Small intestine (tissue), 7 donors: ENCODE data around the gene THAP7. TPM values are rescaled to one million over a fixed set of nuclear protein-coding genes. Genes with fewer than 3 reads are reported as not detected.

ENCODE experiments used
- DNase-seq, 2 donors: peaks; one replicate each; pipeline versions ENCODE4 v3.0.0 to v3.0.0-alpha.2; 2013
- FAIRE-seq: peaks from 2 replicates; lab custom pipeline; 2012; peaks lifted over from hg19 to GRCh38; lab: Jason Lieb, UNC
- H3K27ac ChIP-seq, 3 donors: one replicate each; pipeline ENCODE4 v1.5.1; 2013; ENCODE audit warnings: low read length in 2 of 3, mild to moderate bottlenecking in 2 of 3, control low read depth in 1 of 3, inconsistent platforms in 1 of 3, low read depth in 1 of 3, moderate library complexity in 1 of 3
- H3K27me3 ChIP-seq, 3 donors: one replicate each; pipeline ENCODE4 v1.6.1; 2013; ENCODE audit warnings: low read length in 3 of 3, inconsistent platforms in 1 of 3; ENCODE audit not compliant: control insufficient read depth in 3 of 3, insufficient read depth in 3 of 3
- H3K36me3 ChIP-seq, 3 donors: one replicate each; pipeline ENCODE4 v1.6.1; 2013; ENCODE audit warnings: low read length in 3 of 3, inconsistent platforms in 1 of 3, low read depth in 1 of 3, mild to moderate bottlenecking in 1 of 3, moderate library complexity in 1 of 3; ENCODE audit not compliant: control insufficient read depth in 3 of 3, insufficient read depth in 2 of 3
- H3K4me1 ChIP-seq, 3 donors: one replicate each; pipeline ENCODE4 v1.6.1; 2013; ENCODE audit warnings: low read length in 2 of 3, inconsistent platforms in 1 of 3, low read depth in 1 of 3, mild to moderate bottlenecking in 1 of 3, moderate library complexity in 1 of 3; ENCODE audit not compliant: control insufficient read depth in 3 of 3, insufficient read depth in 2 of 3
- H3K4me3 ChIP-seq, 3 donors: one replicate each; pipeline ENCODE4 v1.5.1; 2013; ENCODE audit warnings: low read length in 3 of 3, control low read depth in 1 of 3, inconsistent platforms in 1 of 3, low read depth in 1 of 3, mild to moderate bottlenecking in 1 of 3, moderate library complexity in 1 of 3
- H3K9me3 ChIP-seq, 2 donors: one replicate each; pipeline ENCODE4 v1.6.1; 2013; ENCODE audit warnings: low read depth in 1 of 2, low read length in 1 of 2; ENCODE audit not compliant: control insufficient read depth in 2 of 2, insufficient read depth in 1 of 2
- WGBS, 3 donors: extraction: QIAGEN DNeasy Blood & Tissue Kit; methylation state at CpG; one replicate each; pipeline ENCODE4 v1.1.7; 2013; 5-methylcytosine and 5-hydroxymethylcytosine counted together
- polyA plus RNA-seq, 4 donors: library from polyadenylated mRNA; stranded (reverse) in 3 of 4; unstranded in 1 of 4; fragments of 200-250 nt in 3 of 4; fragments of 120-200 nt in 1 of 4; gene quantifications; one replicate each; pipeline versions ENCODE4 v1.2.1 to v1.2.3, GENCODE V29; 2013
- donor health status: healthy with polysubstance abuse.
- donor health status: control.
- donor health status: control.
- donor health status: Bipolar disorder and iron deficiency.
- donor health status: healthy.

The THAP7 gene
- polyA plus RNA-seq, 4 donors, result 27.0 to 43.2 (median 30.8) TPM

DNA sequence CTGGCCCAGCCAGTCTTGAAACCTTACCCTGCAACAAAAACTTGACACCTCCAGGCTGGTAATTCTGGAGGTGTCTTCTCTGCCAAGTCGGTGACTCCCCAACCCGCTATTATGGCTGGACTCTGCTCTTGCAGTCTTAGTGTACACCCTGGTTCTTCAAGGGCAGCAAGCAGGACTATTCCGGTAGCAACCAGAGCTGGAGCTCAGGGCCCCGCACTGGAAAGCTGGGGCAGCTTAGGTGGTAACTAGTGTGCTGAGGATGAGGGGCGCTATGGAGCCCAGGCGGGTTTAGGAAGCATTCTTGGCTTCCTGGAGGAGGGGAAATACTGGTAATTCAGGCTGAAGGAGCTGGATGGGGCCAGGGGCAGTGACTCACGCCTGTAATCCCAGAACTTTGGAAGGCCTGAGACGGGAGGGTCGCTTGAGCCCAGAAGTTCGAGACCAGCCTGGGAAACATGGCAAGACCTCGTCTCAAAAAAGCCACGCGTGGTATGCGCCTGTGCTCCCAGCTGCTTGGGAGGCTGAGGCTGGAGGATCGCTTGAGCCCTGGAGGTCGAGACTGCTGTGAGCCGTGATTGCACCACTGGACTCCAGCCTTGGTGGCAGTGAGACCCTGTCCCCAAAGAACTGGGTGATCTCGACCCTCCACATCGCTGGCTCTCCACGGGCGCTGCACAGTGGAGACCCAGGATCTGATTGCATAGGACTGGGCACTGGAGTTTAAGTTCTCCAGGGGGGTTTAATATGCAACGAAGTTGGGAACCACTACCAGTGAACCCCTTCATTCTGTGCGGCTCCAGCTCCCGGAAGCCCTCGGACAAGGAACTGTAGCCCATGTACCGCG lies 45.4 kb downstream of the THAP7 start:
- Histone ChIP-seq H3K27ac (peak overlapping the region; percentile 92 to 97 (median 93)), H3K9me3 (no peaks in the 10 kb centered on the region), H3K4me3 (peak overlapping the region; percentile 55 to 93 (median 82)), H3K36me3 (peaks cover 4 to 40% (median 9%) of the 10 kb centered on the region in 3 donors), H3K27me3 (no peaks in the 10 kb centered on the region), H3K4me1 (peaks cover 5 to 58% (median 9%) of the 10 kb centered on the region in 3 donors)
- no peak for FAIRE-seq
- peak; percentile 92 to 95 for DNase-seq
- 7 to 33% (median 23%) methylated on average over 27 of the region's 27 CpGs for WGBS, 3 donors

DNA sequence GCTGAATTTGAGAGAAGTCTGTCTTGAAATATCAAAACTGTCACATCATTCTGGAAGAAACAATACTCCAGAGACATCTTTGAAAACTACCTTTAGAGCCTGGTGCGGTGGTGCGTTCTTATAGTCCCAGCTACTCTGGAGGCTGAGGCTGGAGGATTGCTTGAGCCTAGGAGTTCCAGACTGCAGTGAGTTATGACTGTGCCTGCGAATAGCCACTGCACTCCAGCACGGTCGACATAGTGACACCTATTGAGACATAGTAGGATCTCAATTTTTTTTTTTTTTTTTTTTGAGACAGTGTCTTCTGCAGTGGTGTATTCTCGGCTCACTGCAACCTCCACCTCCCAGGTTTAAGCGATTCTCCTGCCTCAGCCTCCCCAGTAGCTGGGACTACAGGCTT lies 46.4 kb downstream of the THAP7 start:
- H3K27me3 ChIP-seq, result no peaks in the 10 kb centered on the region
- H3K9me3 ChIP-seq, result no peaks in the 10 kb centered on the region
- peaks cover 5 to 66% (median 9%) of the 10 kb centered on the region in 3 donors for H3K4me1 ChIP-seq
- H3K4me3 ChIP-seq, result no peak overlapping the region
- FAIRE-seq, result no peak
- H3K27ac ChIP-seq, result peak overlapping the region in 2 of 3 donors; percentile 92 to 93
- DNase-seq, result no peak
- 69 to 74% (median 70%) methylated on average over 7 of the region's 7 CpGs for WGBS, 3 donors
- peaks cover 7 to 40% (median 11%) of the 10 kb centered on the region in 3 donors for H3K36me3 ChIP-seq

DNA sequence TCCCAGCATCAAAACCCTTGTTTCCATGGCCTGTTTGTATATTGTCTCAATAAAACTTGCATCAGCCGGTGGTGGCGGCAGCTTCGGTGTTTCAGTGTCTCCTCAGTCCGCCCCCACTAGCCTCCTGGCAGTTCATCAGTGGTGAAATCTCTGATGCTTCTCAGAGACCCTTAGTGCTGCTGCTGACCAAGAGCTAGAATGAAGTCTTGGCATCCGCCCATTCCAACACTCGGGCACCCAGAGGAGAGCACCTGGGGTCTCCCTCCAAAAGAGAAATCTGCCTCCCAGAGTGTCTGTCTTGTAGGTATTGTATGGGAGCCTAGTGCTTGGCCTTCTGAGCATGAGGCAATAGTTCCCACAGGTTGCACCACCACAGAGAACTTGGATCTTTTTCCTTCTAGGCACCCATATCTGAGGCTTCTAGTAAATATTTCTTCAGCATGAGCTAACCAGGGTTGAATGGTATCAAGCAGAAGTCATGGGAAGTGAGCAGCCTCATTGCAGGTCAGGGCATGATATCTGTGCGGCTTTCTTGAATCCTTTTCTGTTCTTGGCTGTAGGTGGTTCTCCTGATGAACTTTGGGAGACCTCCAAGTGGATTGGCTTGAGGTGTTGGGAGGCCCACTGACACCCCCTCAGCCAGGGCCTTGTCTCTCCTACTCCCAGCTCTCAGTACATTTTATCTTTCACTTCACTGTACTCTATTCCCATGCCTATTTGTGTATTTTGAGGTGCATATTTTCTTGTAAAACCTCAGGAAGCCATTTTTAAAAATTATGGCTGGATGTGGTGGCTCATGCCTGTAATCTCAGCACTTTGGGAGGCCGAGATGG lies 48.0 kb downstream of the THAP7 start:
- peak in 1 of 2 donors; percentile 81 for DNase-seq
- no peak for FAIRE-seq
- peak overlapping the region; percentile 44 to 81 (median 64) for H3K27ac ChIP-seq
- no peak overlapping the region for H3K4me3 ChIP-seq
- peaks cover 7 to 55% (median 17%) of the 10 kb centered on the region in 3 donors for H3K36me3 ChIP-seq
- WGBS, 3 donors, result 60 to 85% (median 78%) methylated on average over 8 of the region's 8 CpGs
- no peaks in the 10 kb centered on the region for H3K27me3 ChIP-seq
- H3K4me1 ChIP-seq, result peaks cover 5 to 81% (median 11%) of the 10 kb centered on the region in 3 donors
- H3K9me3 ChIP-seq, result no peaks in the 10 kb centered on the region

DNA sequence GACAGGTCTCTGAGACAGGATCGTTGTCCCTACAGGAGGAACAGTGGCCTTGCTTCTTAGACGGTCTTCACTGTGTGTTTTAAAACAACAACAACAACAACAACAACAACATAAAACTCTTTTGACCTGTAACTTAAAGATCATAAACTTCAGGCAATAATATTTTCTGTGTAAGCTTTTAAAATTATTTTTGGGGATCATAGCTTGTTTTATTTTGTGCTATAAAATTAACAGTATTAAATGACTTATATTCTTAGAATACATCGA lies 48.6 kb downstream of the THAP7 start:
- no peak overlapping the region for H3K4me3 ChIP-seq
- H3K27me3 ChIP-seq, result no peaks in the 10 kb centered on the region
- peaks cover 5 to 85% (median 11%) of the 10 kb centered on the region in 3 donors for H3K4me1 ChIP-seq
- H3K36me3 ChIP-seq, result peaks cover 7 to 55% (median 17%) of the 10 kb centered on the region in 3 donors
- H3K9me3 ChIP-seq, result no peaks in the 10 kb centered on the region
- DNase-seq (no peak), FAIRE-seq (no peak)
- WGBS, 3 donors, result 19 to 56% (median 40%) methylated on average over 3 of the region's 3 CpGs
- H3K27ac ChIP-seq, result peak overlapping the region; percentile 79 to 90 (median 81)

DNA sequence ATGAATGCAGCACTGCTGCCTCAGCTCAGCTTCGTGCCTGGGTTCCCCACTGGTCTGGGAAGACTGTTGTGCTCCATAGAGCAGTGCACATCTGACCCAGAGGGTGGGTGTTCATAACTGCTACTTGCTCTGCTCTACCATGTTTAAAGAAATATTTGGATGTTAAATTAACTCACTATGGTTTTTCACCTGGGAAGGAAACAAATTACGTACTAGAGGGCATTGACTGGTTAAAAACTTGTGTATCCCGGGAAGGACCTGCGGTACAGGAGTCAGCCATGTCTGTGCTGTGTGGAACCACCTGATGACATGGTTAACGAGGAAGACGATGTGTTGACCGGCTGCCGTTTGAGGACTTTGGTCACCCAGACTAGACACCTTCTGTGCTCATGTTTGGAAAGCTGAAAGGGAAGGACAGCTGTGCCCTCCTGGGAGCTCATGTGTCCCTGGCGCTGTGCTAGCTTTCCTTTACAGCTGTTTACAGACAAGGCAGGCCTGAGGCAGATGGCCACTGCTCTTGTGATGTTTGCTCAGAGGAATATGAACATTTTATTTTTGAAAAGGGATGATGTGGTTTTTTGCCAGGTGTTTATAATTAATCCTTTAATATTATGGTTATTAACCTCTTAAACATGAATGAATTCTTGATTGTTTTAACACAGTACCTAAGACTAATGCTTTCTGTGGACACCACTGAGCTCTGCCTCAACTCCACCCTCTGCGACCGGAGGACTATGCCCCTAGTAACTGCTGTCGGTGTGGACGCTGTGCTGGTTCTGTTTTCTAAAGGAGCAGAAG lies 49.2 kb downstream of the THAP7 start:
- H3K4me1 ChIP-seq, result peaks cover 5 to 88% (median 8%) of the 10 kb centered on the region in 3 donors
- no peaks in the 10 kb centered on the region for H3K27me3 ChIP-seq
- FAIRE-seq, result no peak
- H3K4me3 ChIP-seq, result no peak overlapping the region
- H3K36me3 ChIP-seq, result peaks cover 7 to 55% (median 17%) of the 10 kb centered on the region in 3 donors
- DNase-seq, result peak; percentile 86 to 92
- peak overlapping the region; percentile 79 to 90 (median 81) for H3K27ac ChIP-seq
- no peaks in the 10 kb centered on the region for H3K9me3 ChIP-seq
- whole genome bisulfite sequencing, 3 donors, result 16 to 64% (median 42%) methylated on average over 13 of the region's 13 CpGs

DNA sequence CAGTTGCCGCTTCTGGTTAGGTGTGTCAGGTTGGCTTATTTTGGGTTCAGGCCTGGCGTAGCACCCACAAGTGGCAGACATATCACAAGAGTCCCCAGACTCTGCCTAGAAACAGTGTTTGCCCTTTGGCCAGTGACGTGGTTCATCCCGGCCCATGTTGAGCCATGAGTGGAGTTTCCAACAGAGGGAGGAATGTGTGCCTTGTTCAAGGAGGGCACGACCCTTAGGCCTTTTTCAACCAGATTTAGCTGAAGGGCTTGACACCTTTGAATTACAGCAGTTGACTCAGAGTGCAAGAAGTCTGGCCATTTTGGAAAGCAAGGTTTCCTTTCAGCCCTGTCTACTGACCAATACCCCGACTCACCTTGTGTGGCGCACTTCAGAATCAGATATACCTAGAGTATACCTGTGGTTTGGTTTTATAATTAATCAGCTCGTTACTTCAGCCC lies 50.0 kb downstream of the THAP7 start:
- DNase-seq, result peak; percentile 86 to 89
- no peak for FAIRE-seq
- H3K36me3 ChIP-seq, result peaks cover 7 to 59% (median 17%) of the 10 kb centered on the region in 3 donors
- peak overlapping the region; percentile 79 to 90 (median 81) for H3K27ac ChIP-seq
- WGBS, 3 donors, result 24 to 66% (median 41%) methylated on average over 8 of the region's 8 CpGs
- H3K27me3 ChIP-seq, result no peaks in the 10 kb centered on the region
- H3K9me3 ChIP-seq, result no peaks in the 10 kb centered on the region
- H3K4me3 ChIP-seq, result no peak overlapping the region
- peaks cover 6 to 90% (median 8%) of the 10 kb centered on the region in 3 donors for H3K4me1 ChIP-seq

DNA sequence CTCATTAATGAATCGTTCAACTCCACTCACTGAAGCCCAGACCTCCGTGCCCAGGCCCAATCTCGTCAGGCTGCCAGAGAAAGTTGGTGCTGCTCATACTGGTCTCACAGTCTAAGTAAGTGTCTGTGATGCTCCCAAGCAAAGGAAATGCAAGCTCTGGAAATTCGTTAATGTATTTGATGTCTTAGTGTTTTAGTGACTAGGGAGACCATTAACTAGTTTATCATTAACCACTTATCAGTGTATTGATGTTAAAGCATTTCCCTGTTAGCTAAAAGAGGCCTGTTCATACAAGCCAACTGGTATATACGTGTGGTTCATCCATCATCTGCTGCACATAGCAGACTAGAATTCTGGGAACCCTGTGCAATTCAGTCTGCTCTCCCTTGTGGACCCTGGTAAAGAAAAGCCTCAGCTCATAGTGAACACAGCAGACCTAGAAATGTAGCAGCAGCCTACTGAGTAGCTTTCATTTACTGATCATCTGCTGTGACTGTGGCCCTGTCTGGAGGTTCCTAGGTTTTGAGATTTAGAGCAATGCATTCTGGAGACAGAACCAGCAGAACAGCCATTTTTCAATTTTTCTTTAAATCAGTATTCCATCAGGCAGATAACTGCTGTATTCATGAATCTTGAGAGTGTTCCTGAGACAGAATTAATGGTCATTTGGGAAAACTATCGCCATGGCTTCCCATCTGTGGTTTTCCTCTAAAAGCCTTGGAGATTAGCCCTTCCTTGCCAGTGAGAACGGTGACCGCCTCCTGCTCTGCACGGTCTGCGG lies 50.6 kb downstream of the THAP7 start:
- H3K27ac ChIP-seq, result peak overlapping the region; percentile 79 to 90 (median 81)
- H3K36me3 ChIP-seq, result peaks cover 7 to 64% (median 17%) of the 10 kb centered on the region in 3 donors
- H3K4me3 ChIP-seq, result no peak overlapping the region
- FAIRE-seq, result no peak
- 21 to 68% (median 45%) methylated on average over 10 of the region's 10 CpGs for WGBS, 3 donors
- peak; percentile 83 for DNase-seq
- no peaks in the 10 kb centered on the region for H3K27me3 ChIP-seq
- peaks cover 8 to 91% (median 10%) of the 10 kb centered on the region in 3 donors for H3K4me1 ChIP-seq
- no peaks in the 10 kb centered on the region for H3K9me3 ChIP-seq
